Measurements from ENCODE around the gene MEGF10. TPM values are rescaled to one million over a fixed set of nuclear protein-coding genes. Genes with fewer than 3 reads are reported as not detected.

The MEGF10 gene
- total and polyA plus RNA-seq, 10 donors = 0.02 to 2.2 (median 0.22) TPM

- no peaks in the 10 kb centered on the region for H3K36me3 ChIP-seq
- H3K27ac ChIP-seq = no peak overlapping the region
- H3K9me3 ChIP-seq = no peaks in the 10 kb centered on the region
- no peak for TF ChIP-seq POLR2AphosphoS5 (IDR thresholded peaks at IDR 0.05)
- TF ChIP-seq CTCF (IDR thresholded peaks at IDR 0.05 in 8 of 11, conservative IDR thresholded peaks at IDR 0.05 in 3 of 11) = no peak
- no peak for TF ChIP-seq POLR2A (IDR thresholded peaks at IDR 0.05)
- no peaks in the 10 kb centered on the region for H3K4me1 ChIP-seq
- 84 to 93% (median 88%) methylated on average over 4 of the region's 4 CpGs for WGBS, 5 donors
- intact Hi-C loops (cut with DNase I; ENCODE audit: low total_unique reads) = no loop called here
- no peak for DNase-seq
- H3K27me3 ChIP-seq (replicated peaks in 1 of 7) = no peaks in the 10 kb centered on the region
- H3K4me3 ChIP-seq = no peak overlapping the region
Observed at GRCh38 chr5:127363403-127363802, 72.8 kb downstream of the MEGF10 start.

DNA sequence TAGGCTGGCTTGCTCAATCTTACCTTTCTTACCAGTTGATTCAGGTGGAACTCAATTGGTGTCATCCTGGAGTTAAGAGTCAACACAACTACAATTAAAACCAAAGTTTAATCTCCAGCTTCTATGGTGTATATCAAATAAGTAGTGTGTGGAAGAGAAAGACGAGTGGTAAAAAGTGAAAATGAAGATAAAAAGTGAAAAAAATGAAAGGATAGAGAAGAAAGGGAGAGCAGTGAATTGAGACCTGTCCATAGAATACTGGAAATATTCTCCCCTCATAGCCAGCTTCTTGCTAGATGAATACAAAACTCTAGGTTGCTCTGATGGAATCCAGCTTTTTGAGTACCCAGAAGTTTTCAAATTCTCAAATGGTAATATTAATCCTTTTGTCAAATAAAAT is 76.4 kb downstream of the MEGF10 start:
- WGBS, 5 donors = 80 to 96% (median 82%) methylated on average over 1 of the region's 1 CpG
- TF ChIP-seq CTCF (IDR thresholded peaks at IDR 0.05 in 8 of 11, conservative IDR thresholded peaks at IDR 0.05 in 3 of 11) (no peak), POLR2A (IDR thresholded peaks at IDR 0.05) (no peak), POLR2AphosphoS5 (IDR thresholded peaks at IDR 0.05) (no peak)
- Histone ChIP-seq H3K4me1 (no peaks in the 10 kb centered on the region), H3K36me3 (no peaks in the 10 kb centered on the region), H3K27me3 (replicated peaks in 1 of 7) (no peaks in the 10 kb centered on the region), H3K27ac (no peak overlapping the region), H3K4me3 (no peak overlapping the region), H3K9me3 (no peaks in the 10 kb centered on the region)
- intact Hi-C loops (cut with DNase I; ENCODE audit: low total_unique reads) = no loop called here
- DNase-seq = no peak

DNA sequence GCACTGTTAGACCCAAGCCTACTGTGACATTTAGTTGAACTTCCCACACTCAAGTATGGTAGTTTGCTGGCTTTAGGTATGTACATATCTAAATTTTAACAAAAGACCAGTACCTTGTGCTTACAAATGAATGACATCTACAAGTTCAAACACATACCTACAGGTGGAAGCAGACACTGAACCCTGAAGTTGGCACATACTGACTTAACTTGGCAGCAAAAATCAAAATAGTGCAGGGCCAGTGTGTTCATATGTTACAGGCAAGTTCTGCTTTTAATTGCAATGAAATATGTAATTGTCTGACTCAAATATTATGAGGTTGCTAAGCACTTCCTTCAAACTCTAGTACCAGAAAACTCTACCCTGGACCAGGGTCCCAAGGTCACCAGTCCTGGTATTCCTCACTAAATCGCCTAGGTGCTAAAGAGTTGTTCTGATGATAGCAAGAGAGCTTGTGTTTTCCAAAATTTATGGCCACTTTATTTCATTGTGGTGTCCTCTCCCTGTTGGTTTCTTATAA is 77.4 kb downstream of the MEGF10 start:
- TF ChIP-seq CTCF (IDR thresholded peaks at IDR 0.05 in 8 of 11, conservative IDR thresholded peaks at IDR 0.05 in 3 of 11) (no peak), POLR2AphosphoS5 (IDR thresholded peaks at IDR 0.05) (no peak)
- no peak for DNase-seq
- H3K27ac ChIP-seq = no peak overlapping the region
- no peaks in the 10 kb centered on the region for H3K4me1 ChIP-seq
- H3K27me3 ChIP-seq (replicated peaks in 1 of 7) = no peaks in the 10 kb centered on the region
- H3K36me3 ChIP-seq = no peaks in the 10 kb centered on the region
- no peaks in the 10 kb centered on the region for H3K9me3 ChIP-seq
- intact Hi-C loops (cut with DNase I; ENCODE audit: low total_unique reads) = no loop called here
- WGBS, 5 donors = 88 to 95% (median 91%) methylated on average over 1 of the region's 1 CpG
- no peak overlapping the region for H3K4me3 ChIP-seq

DNA sequence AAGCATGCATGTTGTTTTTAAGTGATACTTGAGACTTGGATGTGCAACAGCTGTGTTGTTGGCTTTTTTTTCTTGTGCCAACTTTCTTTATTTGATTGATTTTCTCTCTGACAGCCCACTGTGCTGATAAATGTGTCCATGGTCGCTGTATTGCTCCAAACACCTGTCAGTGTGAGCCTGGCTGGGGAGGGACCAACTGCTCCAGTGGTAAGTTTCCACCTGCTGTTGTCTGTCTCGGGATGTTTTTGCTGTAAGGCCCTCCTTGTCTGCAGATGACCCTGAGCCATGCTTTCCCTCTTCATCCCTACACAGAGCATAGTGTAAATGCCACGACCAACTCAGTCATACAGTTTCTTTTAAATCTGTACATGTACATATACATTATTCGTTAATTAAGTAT is 79.2 kb downstream of the MEGF10 start:
- intact Hi-C loops (cut with DNase I; ENCODE audit: low total_unique reads) = no loop called here
- TF ChIP-seq POLR2AphosphoS5 (IDR thresholded peaks at IDR 0.05) (no peak), CTCF (IDR thresholded peaks at IDR 0.05 in 8 of 11, conservative IDR thresholded peaks at IDR 0.05 in 3 of 11) (no peak), POLR2A (IDR thresholded peaks at IDR 0.05) (no peak)
- 65 to 89% (median 75%) methylated on average over 4 of the region's 4 CpGs for WGBS, 5 donors

More for the DNA sequence above, 79.2 kb downstream of the MEGF10 start:
- Histone ChIP-seq H3K27ac (no peak overlapping the region), H3K4me1 (no peaks in the 10 kb centered on the region), H3K9me3 (peaks cover 0 to 6% (median 0%) of the 10 kb centered on the region in 8 donors), H3K27me3 (replicated peaks in 1 of 7) (peaks cover 0 to 10% (median 0%) of the 10 kb centered on the region in 7 donors), H3K36me3 (no peaks in the 10 kb centered on the region), H3K4me3 (no peak overlapping the region)
- DNase-seq = no peak

Data from spleen (tissue), 11 donors.